H1 (cell line): ENCODE measurements around the gene RNF220. TPM values are rescaled to one million over a fixed set of nuclear protein-coding genes. Genes with fewer than 3 reads are reported as not detected.

Experiments
- CTCF ChIA-PET: fragments of 300-600 bp; sonication (Branson Sonifier 250); formaldehyde crosslinking; loops from one replicate; lab custom pipeline; 2021; ENCODE audit not compliant: partially characterized antibody; lab: Charles Lee
- POLR2A ChIA-PET: fragments of 300-600 bp; sonication (Branson Sonifier 250); formaldehyde crosslinking; loops from one replicate; lab custom pipeline; 2021; ENCODE audit warnings: inconsistent platforms; ENCODE audit not compliant: partially characterized antibody; lab: Charles Lee
- DNase-seq, 2 experiments: peaks; one replicate each; pipeline versions ENCODE4 v3.0.0 to v3.0.0-alpha.2; 2010 to 2022; ENCODE audit warnings: low spot score in 2 of 2, low read depth in 1 of 2, mixed read lengths in 1 of 2
- FAIRE-seq: peaks from 2 replicates; lab custom pipeline; 2011; peaks lifted over from hg19 to GRCh38; lab: Jason Lieb, UNC
- H2AFZ ChIP-seq: 2 replicates; pipeline ENCODE4 v1.8.1; 2012; ENCODE audit warnings: low read length, inconsistent platforms
- H2AK5ac ChIP-seq: 2 replicates; pipeline ENCODE4 v1.6.1; 2013; ENCODE audit warnings: low read depth, low read length
- H2BK120ac ChIP-seq: replicated peaks from 2 replicates; pipeline ENCODE3; 2013; ENCODE audit warnings: low read depth, low read length, inconsistent platforms
- H2BK12ac ChIP-seq: 2 replicates; pipeline ENCODE4 v1.6.1; 2013; ENCODE audit warnings: low read depth, low read length
- H2BK15ac ChIP-seq: 2 replicates; pipeline ENCODE4 v1.6.1; 2013; ENCODE audit warnings: low read length
- H2BK20ac ChIP-seq: 2 replicates; pipeline ENCODE4 v1.6.1; 2013; ENCODE audit warnings: low read length
- H2BK5ac ChIP-seq: 2 replicates; pipeline ENCODE4 v1.6.1; 2013; ENCODE audit warnings: low read depth, low read length
- H3K14ac ChIP-seq: 2 replicates; pipeline ENCODE4 v1.6.1; 2013; ENCODE audit warnings: inconsistent platforms; ENCODE audit not compliant: insufficient read length
- H3K18ac ChIP-seq: 2 replicates; pipeline ENCODE4 v1.6.1; 2013; ENCODE audit warnings: low read length; ENCODE audit errors: extremely low read depth
- H3K23ac ChIP-seq: 2 replicates; pipeline ENCODE4 v1.6.1; 2013; ENCODE audit warnings: inconsistent platforms; ENCODE audit not compliant: insufficient read length
- H3K23me2 ChIP-seq: 2 replicates; pipeline ENCODE4 v1.6.1; 2013; ENCODE audit warnings: low read depth, low read length
- H3K27ac ChIP-seq: 2 replicates; pipeline ENCODE4 v1.6.1; 2011; ENCODE audit warnings: low read depth, low read length, inconsistent platforms
- H3K27me3 ChIP-seq, 4 experiments: replicated peaks in 1 of 4; 1 replicate in 1 of 4; 2 replicates in 3 of 4; pipeline versions ENCODE4 v1.6.1 to v1.8.1; 2011 to 2013; ENCODE audit warnings: low read length in 3 of 4, mild to moderate bottlenecking in 3 of 4, inconsistent platforms in 2 of 4, mixed read lengths in 2 of 4, moderate library complexity in 1 of 4; ENCODE audit not compliant: control insufficient read depth in 3 of 4, insufficient read depth in 3 of 4; ENCODE audit errors: extremely low read depth in 1 of 4
- H3K36me3 ChIP-seq, 4 experiments: 2 replicates each; pipeline versions ENCODE4 v1.6.1 to v1.8.1; 2011 to 2013; ENCODE audit warnings: mild to moderate bottlenecking in 4 of 4, low read length in 3 of 4, moderate library complexity in 2 of 4, control low read depth in 1 of 4, inconsistent platforms in 1 of 4; ENCODE audit not compliant: insufficient read depth in 4 of 4, control insufficient read depth in 2 of 4
- H3K4ac ChIP-seq: replicated peaks from 2 replicates; pipeline ENCODE3; 2013; ENCODE audit warnings: low read length, low read depth, mixed read lengths, inconsistent platforms; ENCODE audit not compliant: insufficient read length
- H3K4me1 ChIP-seq, 4 experiments: replicated peaks in 1 of 4; 1 replicate in 1 of 4; 2 replicates in 3 of 4; pipeline versions ENCODE4 v1.6.1 to v1.8.1; 2011 to 2013; ENCODE audit warnings: low read length in 3 of 4, inconsistent platforms in 2 of 4, mixed read lengths in 1 of 4; ENCODE audit not compliant: insufficient read depth in 4 of 4, control insufficient read depth in 3 of 4
- H3K4me2 ChIP-seq, 2 experiments: 2 replicates each; pipeline versions ENCODE4 v1.6.1 to v1.8.1; 2011 to 2013; ENCODE audit warnings: low read depth in 2 of 2, low read length in 2 of 2, control low read depth in 1 of 2, inconsistent platforms in 1 of 2, mild to moderate bottlenecking in 1 of 2; ENCODE audit not compliant: insufficient read depth in 1 of 2
- H3K4me3 ChIP-seq, 4 experiments: fragments of 200-600, 300-600 bp in 1 of 4; sonication (generic), shearing (Covaris generic), sonication (Bioruptor Twin) in 1 of 4; 2 replicates each; pipeline versions ENCODE4 v1.5.1 to v1.8.1; 2011 to 2016; ENCODE audit warnings: low read length in 4 of 4, low read depth in 3 of 4, control low read depth in 2 of 4, inconsistent platforms in 2 of 4, mild to moderate bottlenecking in 2 of 4, mixed read lengths in 1 of 4, moderate library complexity in 1 of 4; ENCODE audit not compliant: insufficient read depth in 2 of 4; ENCODE audit errors: extremely low read depth in 1 of 4
- H3K56ac ChIP-seq: replicated peaks from 2 replicates; pipeline ENCODE3; 2013; ENCODE audit warnings: low read depth, mild to moderate bottlenecking, mixed read lengths, low read length, inconsistent platforms; ENCODE audit not compliant: insufficient read length
- H3K79me1 ChIP-seq: 2 replicates; pipeline ENCODE4 v1.6.1; 2013; ENCODE audit warnings: low read depth, low read length, control low read depth
- H3K79me2 ChIP-seq, 2 experiments: 2 replicates each; pipeline versions ENCODE4 v1.6.1 to v1.8.1; 2012 to 2013; ENCODE audit warnings: low read length in 2 of 2, mild to moderate bottlenecking in 2 of 2, inconsistent platforms in 1 of 2; ENCODE audit not compliant: insufficient read depth in 2 of 2, control insufficient read depth in 1 of 2
- H3K9ac ChIP-seq, 4 experiments: replicated peaks in 1 of 4; 1 replicate in 1 of 4; 2 replicates in 3 of 4; pipeline versions ENCODE4 v1.6.1 to v1.8.1; 2011 to 2013; ENCODE audit warnings: low read depth in 3 of 4, low read length in 3 of 4, control low read depth in 2 of 4, mild to moderate bottlenecking in 2 of 4, moderate library complexity in 2 of 4, inconsistent platforms in 1 of 4; ENCODE audit errors: extremely low read depth in 1 of 4
- H3K9me3 ChIP-seq, 2 experiments: 2 replicates each; pipeline versions ENCODE4 v1.6.1 to v1.8.1; 2012 to 2013; ENCODE audit warnings: mild to moderate bottlenecking in 2 of 2, moderate library complexity in 2 of 2, control low read depth in 1 of 2, inconsistent platforms in 1 of 2, low read depth in 1 of 2, low read length in 1 of 2, mixed read lengths in 1 of 2; ENCODE audit not compliant: insufficient read depth in 2 of 2
- H4K20me1 ChIP-seq, 2 experiments: replicated peaks in 1 of 2; 2 replicates each; pipeline versions ENCODE3 to v1.8.1; 2011 to 2013; ENCODE audit warnings: inconsistent platforms in 2 of 2, low read length in 2 of 2, mild to moderate bottlenecking in 1 of 2; ENCODE audit not compliant: insufficient read depth in 2 of 2, control insufficient read depth in 1 of 2
- H4K5ac ChIP-seq: 2 replicates; pipeline ENCODE4 v1.6.1; 2013; ENCODE audit warnings: low read length, low read depth, mixed read lengths, inconsistent platforms; ENCODE audit not compliant: insufficient read length
- H4K8ac ChIP-seq: 2 replicates; pipeline ENCODE4 v1.8.0; 2013; ENCODE audit warnings: mild to moderate bottlenecking, moderate library complexity, low read length, inconsistent platforms; ENCODE audit not compliant: insufficient read depth; ENCODE audit errors: extremely low read depth
- H4K91ac ChIP-seq: replicated peaks from 2 replicates; pipeline ENCODE3; 2013; ENCODE audit warnings: low read length, mixed read lengths, inconsistent platforms; ENCODE audit not compliant: insufficient read length
- CEBPB ChIP-seq: IDR thresholded peaks from 2 replicates; pipeline ENCODE4 v1.6.1; 2012; ENCODE audit warnings: low read depth, low read length
- EGR1 ChIP-seq: IDR thresholded peaks from 2 replicates; pipeline ENCODE4 v1.6.1; 2011; ENCODE audit warnings: low read depth, low read length, borderline replicate concordance
- EP300 ChIP-seq, 2 experiments: IDR thresholded peaks; 1 replicate in 1 of 2; 2 replicates in 1 of 2; pipeline ENCODE4 v1.6.1; 2011 to 2012; ENCODE audit warnings: low read depth in 2 of 2, low read length in 2 of 2, mild to moderate bottlenecking in 2 of 2, borderline replicate concordance in 1 of 2, inconsistent platforms in 1 of 2, moderate library complexity in 1 of 2
- HDAC2 ChIP-seq, 2 experiments: fragments of 300-600 bp in 1 of 2; sonication (generic) in 1 of 2; IDR thresholded peaks; 2 replicates each; pipeline ENCODE4 v1.6.1; 2011 to 2012; ENCODE audit warnings: low read depth in 2 of 2, low read length in 2 of 2, mild to moderate bottlenecking in 2 of 2, moderate library complexity in 2 of 2, borderline replicate concordance in 1 of 2, inconsistent platforms in 1 of 2
- JUND ChIP-seq: IDR thresholded peaks from 2 replicates; pipeline ENCODE4 v1.6.1; 2011; ENCODE audit warnings: mild to moderate bottlenecking, improper control_type of control experiment, low read length
- KDM5A ChIP-seq: fragments of 200-600 bp; IDR thresholded peaks from 2 replicates; pipeline ENCODE4 v1.7.1; 2012; ENCODE audit warnings: mild to moderate bottlenecking, low read length, inconsistent platforms, mixed read lengths
- POU5F1 ChIP-seq: IDR thresholded peaks from 2 replicates; pipeline ENCODE4 v1.6.1; 2011; ENCODE audit warnings: low read depth, mild to moderate bottlenecking, low read length, moderate library complexity
- SIX5 ChIP-seq: IDR thresholded peaks from 2 replicates; pipeline ENCODE4 v1.6.1; 2011; ENCODE audit warnings: mild to moderate bottlenecking, low read depth, low read length
- SP1 ChIP-seq: IDR thresholded peaks from 2 replicates; pipeline ENCODE4 v1.6.1; 2011; ENCODE audit warnings: low read depth, low read length
- TBP ChIP-seq: IDR thresholded peaks from 2 replicates; pipeline ENCODE4 v1.6.1; 2011; ENCODE audit warnings: low read depth, low read length, improper control_type of control experiment
- YY1 ChIP-seq: IDR thresholded peaks from 2 replicates; pipeline ENCODE4 v1.6.1; 2011; ENCODE audit warnings: low read depth, mild to moderate bottlenecking, low read length
- WGBS, 2 experiments: shearing (Covaris generic) in 1 of 2; methylation state at CpG; one replicate each; pipeline versions ENCODE4 v1.1.6 to v1.1.7; 2013 to 2015; ENCODE audit warnings: low lambda C conversion rate in 2 of 2, mixed read lengths in 2 of 2, inconsistent platforms in 1 of 2, low coverage in 1 of 2, missing lambda C conversion rate in 1 of 2; ENCODE audit not compliant: insufficient replicate concordance in 2 of 2, insufficient coverage in 1 of 2, insufficient read length in 1 of 2; ENCODE audit errors: extremely low coverage in 1 of 2, missing lambda C conversion rate in 1 of 2; 5-methylcytosine and 5-hydroxymethylcytosine counted together
- polyA plus RNA-seq, 7 experiments: library from polyadenylated mRNA; depleted of rRNA in 3 of 7; stranded (reverse) in 5 of 7; unstranded in 2 of 7; fragments of >200 nt in 5 of 7; fragments of 200-250 nt in 2 of 7; gene quantifications; 1 replicate in 5 of 7; 2 replicates in 1 of 7; 4 replicates in 1 of 7; pipeline versions ENCODE4 v1.2.1 to v1.2.3, GENCODE V29; 2011 to 2013; ENCODE audit warnings: missing spikeins in 2 of 7, mixed read lengths in 2 of 7
- total RNA-seq: library from RNA; stranded (reverse); fragmentation: NEBNext Ultra II Directional; extraction: Animal tissue kit (Norgen Biotek cat#: 25700); gene quantifications from 2 replicates; pipeline ENCODE4 v1.2.1, GENCODE V29; 2021

RNF220 gene
- total and polyA plus RNA-seq, 2 of the 8 experiments (the other 6 are each of a cell fraction or from before 2014, with no cell fraction given) = 123 to 160 TPM

DNA sequence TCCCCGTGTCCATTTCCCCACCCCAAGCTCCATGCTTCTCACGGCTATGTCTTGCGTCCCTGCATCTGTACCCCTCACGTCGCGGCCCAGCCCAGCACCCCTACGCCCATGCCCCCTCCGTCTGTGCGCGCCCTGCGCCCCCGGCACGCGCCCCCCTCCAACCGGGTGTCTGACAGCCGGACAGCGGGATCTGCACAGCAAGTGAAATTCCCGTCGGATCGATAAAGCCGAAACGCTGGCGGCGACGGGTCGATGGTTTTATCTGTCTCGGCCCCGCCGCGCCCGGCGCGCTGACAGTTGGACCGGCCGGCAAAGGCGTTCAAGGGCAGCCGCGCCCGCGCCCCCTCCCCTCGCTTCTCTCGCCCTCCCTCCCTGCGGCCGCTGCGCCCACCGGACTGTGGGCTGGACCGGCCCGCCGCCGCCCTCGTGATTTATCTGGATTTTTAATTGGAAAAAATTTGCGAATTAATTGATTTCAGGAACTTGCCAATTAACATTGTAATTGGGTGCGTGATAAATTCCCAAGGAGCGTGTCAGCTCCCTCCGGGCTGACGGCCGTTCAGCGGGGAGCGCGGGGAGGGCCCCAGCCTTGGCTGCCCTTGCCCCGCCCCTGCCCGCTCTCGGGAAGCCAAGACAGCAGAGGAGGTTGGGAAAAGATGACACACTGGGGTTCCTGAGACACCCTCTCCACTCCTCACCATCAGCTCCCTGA lies 212.1 kb downstream of the RNF220 start:
- no peak overlapping the region for H3K23ac ChIP-seq
- no peak overlapping the region; the same call in 1 of the 2 replicates for H4K8ac ChIP-seq
- no peak overlapping the region for H3K56ac ChIP-seq
- H3K4me2 ChIP-seq = peak overlapping the region; percentile 84 to 86
- H3K18ac ChIP-seq = 0 out of 2 replicates have a peak overlapping the region, but pooled peaks have one; percentile 13
- peaks cover 0 to 6% of the 10 kb centered on the region in 2 experiments for H4K20me1 ChIP-seq
- peaks cover 0 to 7% (median 6%) of the 10 kb centered on the region in 4 experiments; a peak in 6 of 7 replicates for H3K4me1 ChIP-seq
- H2BK15ac ChIP-seq = no peak overlapping the region
- no peak overlapping the region for H3K14ac ChIP-seq
- peaks cover 0 to 4% (median under 1%) of the 10 kb centered on the region in 4 experiments; a peak in 1 of 8 replicates for H3K36me3 ChIP-seq
- no peak overlapping the region for H2BK12ac ChIP-seq
- no peak overlapping the region for H3K27ac ChIP-seq
- H2BK20ac ChIP-seq = no peak overlapping the region
- H3K27me3 ChIP-seq = peaks cover 0 to 4% (median 2%) of the 10 kb centered on the region in 4 experiments; a peak in 3 of 7 replicates
- no peak overlapping the region for H4K5ac ChIP-seq
- H3K79me1 ChIP-seq = no peaks in the 10 kb centered on the region; the same call in 1 of the 2 replicates
- DNase-seq = peak in 1 of 2 experiments; percentile 69
- TF ChIP-seq EP300 (IDR thresholded peaks at IDR 0.05; ENCODE audit: borderline replicate concordance in 1 of 2, low read depth in 2 of 2, low read length in 2 of 2) = no peak
- TF ChIP-seq SP1 = no peak
- no peak for TF ChIP-seq SIX5
- no peak for TF ChIP-seq KDM5A
- no peak for TF ChIP-seq EGR1
- no peak for TF ChIP-seq HDAC2 (IDR thresholded peaks at IDR 0.05; ENCODE audit: borderline replicate concordance in 1 of 2, low read depth in 2 of 2, low read length in 2 of 2)
- no peak for TF ChIP-seq JUND
- no peak for TF ChIP-seq POU5F1
- no peak for TF ChIP-seq CEBPB
- TF ChIP-seq TBP = no peak
- no peak for TF ChIP-seq YY1
- H3K4me3 ChIP-seq = peak overlapping the region; percentile 34 to 67 (median 53)
- ChIA-PET CTCF (interaction anchor here (0.7 to 8.9 kb wide), 13 partner anchors 8 to 327 kb away, joined by 3 to 52 read pairs (median 6); no protein-coding TSS in a partner anchor), POLR2A (interaction anchor here (1.0 to 30.8 kb wide), 4 partner anchors 8 to 105 kb away, joined by 4 to 633 read pairs (median 11); no protein-coding TSS in a partner anchor)
- no peak overlapping the region for H3K4ac ChIP-seq
- no peak for FAIRE-seq
- 11% methylated on average over 36 of the region's 63 CpGs; no CpG with 5 or more reads in 1 of the 2 experiments for WGBS, 2 experiments
- H2AFZ ChIP-seq = no peak overlapping the region
- no peak overlapping the region; a peak in 1 of 7 replicates for H3K9ac ChIP-seq
- no peak overlapping the region for H2AK5ac ChIP-seq
- H4K91ac ChIP-seq = no peak overlapping the region
- H2BK120ac ChIP-seq = no peak overlapping the region
- no peaks in the 10 kb centered on the region for H3K9me3 ChIP-seq
- H3K23me2 ChIP-seq = peaks cover 9% of the 10 kb centered on the region; the same call in 1 of the 2 replicates
- no peaks in the 10 kb centered on the region for H3K79me2 ChIP-seq
- no peak overlapping the region for H2BK5ac ChIP-seq
